Uterus (tissue), 2 donors: Measurements from ENCODE around the gene AUTS2.

Source experiments
- POLR2A ChIP-seq, 2 donors: fragments of 450-650 bp; IDR thresholded peaks; one replicate each; pipeline ENCODE4 v1.6.1; 2016; ENCODE audit warnings: antibody characterized with exemption in 2 of 2, mild to moderate bottlenecking in 1 of 2, moderate library complexity in 1 of 2
- TF ChIP-seq, protein P1 (sequence below), 4 experiments: fragments of 200-600 bp in 2 of 4; fragments of 450-650 bp in 2 of 4; sonication (generic) in 2 of 4; IDR thresholded peaks; one replicate each; pipeline ENCODE4 v1.5.1; 2016 to 2019; ENCODE audit warnings: antibody characterized with exemption in 4 of 4, mild to moderate bottlenecking in 2 of 4, moderate library complexity in 1 of 4

DNA sequence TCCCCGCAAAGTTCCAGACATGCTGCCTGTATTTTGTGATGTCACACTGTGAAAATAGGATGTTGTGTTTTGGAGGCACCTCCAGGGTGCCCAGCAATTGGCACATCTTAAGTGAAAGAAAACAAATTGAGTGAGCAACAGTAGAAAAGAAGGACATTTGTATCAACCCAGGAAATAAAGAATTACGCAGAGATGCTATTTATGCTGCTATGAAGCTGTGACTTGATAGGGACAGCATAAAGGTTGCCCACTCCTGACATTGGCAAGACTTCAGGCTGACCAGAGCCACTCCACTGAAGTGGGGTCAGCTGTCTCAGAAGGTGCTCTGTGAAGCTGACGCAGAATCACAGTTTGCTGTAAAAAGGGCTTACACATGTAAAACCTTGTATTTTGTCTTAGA is 803.8 kb downstream of the AUTS2 start:
- TF ChIP-seq, protein P1, sequence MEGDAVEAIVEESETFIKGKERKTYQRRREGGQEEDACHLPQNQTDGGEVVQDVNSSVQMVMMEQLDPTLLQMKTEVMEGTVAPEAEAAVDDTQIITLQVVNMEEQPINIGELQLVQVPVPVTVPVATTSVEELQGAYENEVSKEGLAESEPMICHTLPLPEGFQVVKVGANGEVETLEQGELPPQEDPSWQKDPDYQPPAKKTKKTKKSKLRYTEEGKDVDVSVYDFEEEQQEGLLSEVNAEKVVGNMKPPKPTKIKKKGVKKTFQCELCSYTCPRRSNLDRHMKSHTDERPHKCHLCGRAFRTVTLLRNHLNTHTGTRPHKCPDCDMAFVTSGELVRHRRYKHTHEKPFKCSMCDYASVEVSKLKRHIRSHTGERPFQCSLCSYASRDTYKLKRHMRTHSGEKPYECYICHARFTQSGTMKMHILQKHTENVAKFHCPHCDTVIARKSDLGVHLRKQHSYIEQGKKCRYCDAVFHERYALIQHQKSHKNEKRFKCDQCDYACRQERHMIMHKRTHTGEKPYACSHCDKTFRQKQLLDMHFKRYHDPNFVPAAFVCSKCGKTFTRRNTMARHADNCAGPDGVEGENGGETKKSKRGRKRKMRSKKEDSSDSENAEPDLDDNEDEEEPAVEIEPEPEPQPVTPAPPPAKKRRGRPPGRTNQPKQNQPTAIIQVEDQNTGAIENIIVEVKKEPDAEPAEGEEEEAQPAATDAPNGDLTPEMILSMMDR (IDR thresholded peaks at IDR 0.05) = no peak
- no peak for TF ChIP-seq POLR2A (IDR thresholded peaks at IDR 0.05)
